Stimulated activated CD8-positive, alpha-beta memory T cell treated with anti-CD3 and anti-CD28 coated beads, Interleukin-15, amount 100 ng/mL, for 48 hours (primary cell): ENCODE measurements around the gene D2HGDH.
"Not testable (repeated sequence)": the region's sequence is repeated elsewhere in the genome, so short reads cannot be mapped to it uniquely, and the experiment has no call there.

Source experiments
- DNase-seq, 2 donors: peaks; one replicate each; pipeline ENCODE4 v3.0.0-alpha.2; 2020; ENCODE audit warnings: low read depth in 2 of 2

D2HGDH gene

DNA sequence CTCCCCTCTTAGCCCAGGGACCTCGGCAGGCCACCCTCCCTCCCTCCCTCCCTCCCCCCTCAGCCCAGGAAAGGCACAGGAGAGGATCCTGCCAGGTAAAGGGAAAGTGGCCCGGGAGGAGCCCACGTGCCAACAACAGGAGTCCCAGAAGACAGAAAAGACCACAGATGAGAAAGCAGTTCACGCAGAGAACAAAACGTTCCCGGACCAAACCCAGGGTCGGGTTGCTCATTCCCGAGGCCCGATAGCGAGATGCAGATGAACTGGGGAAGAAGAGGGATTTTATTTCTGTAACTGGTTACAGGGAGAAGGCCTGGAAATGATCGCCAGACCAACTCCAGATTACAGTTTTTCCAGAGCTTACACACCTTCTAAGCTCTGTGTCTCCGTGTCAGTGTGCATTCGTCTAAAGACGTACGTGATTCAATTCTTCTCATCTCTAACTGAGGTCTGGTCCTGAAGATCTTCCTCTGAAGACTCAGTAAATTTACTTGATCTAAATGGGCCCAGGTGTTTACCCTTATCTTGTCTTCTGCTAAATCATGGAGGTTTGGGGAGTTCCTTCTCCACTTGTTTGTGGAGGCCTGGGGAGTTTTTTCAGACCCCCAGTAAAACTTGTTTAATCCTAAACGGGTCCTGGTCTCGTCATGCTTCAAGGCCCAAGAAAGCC, 73.8 kb downstream of the D2HGDH start:
- no peak for DNase-seq

DNA sequence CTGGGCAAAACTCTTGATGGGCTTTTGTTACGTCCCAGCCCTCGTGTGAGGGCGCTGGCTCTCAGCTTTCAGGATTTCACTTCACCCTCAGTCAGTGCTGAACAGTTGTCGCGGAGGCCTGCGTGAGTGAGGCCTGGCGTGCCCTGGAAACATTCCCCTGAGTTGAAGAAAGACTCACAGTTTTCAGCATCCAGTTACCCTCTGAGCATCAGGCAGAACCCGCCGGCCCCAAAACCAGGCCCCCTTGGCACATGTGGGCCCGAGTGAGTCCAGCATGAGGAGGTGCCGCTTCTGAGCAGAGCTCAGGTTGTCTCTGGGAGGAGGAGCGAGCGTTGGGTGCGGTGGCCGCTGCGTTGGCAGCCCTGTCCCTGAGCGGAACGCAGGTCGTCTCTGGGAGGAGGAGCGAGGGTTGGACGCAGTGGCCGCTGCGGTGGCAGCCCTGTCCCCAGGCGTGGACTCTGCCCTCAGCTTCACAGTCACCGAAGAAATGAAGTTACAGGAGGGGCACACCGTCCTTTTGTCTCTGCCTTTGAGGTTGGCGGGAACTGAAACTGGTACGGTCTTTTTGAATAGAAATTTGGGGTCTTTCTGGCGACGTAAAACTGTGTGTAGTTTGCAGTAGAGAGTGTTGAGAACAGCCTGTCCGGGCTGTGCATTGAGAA, 74.4 kb downstream of the D2HGDH start, which contains the start of gene NEU4:
Gene NEU4 (plus strand): TSS at position 473 of the 662 bp plus-strand sequence. CDS start 5,292 bp downstream, outside the sequence.
- no peak for DNase-seq

DNA sequence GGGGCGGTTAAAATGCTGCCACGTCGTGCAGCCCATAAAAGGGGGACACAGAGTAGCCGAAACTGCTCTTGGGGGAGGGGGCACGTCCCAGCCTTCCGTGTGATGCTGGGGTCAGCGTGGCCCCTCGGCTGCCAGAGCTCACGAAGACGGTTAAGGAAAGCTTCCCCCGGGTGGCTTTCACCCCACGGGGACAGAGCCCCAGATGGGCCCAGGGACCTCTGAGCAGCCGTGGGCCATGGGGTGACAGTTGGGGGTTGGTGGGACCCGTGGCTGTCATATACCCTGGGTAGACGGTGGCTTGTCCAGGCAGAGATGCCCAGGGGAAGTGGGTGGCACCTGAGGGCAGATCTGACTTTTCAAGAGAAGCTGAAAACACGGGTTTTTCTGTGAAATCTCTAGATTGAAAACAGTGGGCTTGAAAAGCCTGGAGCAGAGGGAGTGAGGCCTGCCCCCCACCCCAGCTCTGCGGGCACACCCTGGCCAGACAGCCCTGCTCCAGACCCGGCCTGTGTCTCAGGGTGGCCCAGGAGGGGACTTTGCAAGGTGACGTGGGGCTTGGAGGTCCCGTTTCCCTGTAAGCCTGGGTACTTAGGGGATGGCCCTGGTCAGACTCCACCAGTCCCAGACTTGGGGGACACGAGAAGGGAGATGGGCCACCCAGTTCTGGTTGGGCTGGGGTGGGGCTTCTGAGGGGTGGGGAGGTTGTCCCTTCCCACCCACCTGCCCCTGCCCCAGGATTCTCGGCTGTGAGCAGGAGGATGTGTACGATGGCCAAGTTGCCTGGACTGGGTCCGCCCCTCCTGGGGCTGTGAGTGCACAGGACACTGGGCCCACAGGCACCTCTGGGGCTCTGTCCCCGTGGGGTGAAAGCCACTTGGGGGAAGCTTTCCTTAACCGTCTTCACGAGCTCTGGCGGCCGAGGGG, 75.2 kb downstream of the D2HGDH start:
- no peak for DNase-seq

DNA sequence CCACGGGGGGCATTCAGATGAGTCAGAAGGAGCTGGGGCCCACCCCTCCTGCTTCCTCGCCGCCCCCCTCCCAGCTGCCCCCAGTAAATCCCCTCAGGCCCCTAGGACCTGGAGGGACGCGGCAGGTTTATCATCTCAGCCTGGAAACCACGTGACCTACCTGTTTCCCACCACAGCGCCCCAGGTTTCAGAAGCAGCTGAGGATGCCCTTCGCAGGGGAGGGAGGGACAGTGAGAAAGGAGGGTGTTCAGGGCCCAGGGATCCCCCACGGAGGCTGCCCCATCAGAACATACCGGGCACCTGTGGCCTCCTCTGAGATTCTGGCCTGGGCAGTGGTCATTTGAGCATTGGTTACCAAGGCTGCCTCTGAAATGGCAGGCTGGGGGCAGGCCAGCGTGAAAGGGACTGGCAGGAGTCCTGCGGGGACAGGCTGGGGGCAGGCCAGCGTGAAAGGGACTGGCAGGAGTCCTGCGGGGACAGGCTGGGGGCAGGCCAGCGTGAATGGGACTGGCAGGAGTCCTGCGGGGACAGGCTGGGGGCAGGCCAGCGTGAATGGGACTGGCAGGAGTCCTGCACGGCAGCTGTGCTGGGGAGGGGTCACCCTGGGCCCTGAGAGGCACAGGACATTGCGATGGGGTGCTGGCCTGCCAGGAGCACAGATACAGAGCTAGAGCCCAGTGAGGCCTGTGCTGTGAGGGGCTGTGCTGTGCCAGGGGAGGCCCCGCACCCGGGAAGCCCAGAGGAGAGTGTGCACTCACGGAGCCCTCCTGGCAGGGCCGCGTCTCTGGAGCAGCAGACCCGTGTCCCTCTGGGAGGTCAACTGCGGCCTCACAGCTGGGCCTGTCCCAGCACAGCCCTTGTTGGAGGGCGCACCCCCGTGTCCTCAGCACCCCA, 76.1 kb downstream of the D2HGDH start:
- no peak for DNase-seq

DNA sequence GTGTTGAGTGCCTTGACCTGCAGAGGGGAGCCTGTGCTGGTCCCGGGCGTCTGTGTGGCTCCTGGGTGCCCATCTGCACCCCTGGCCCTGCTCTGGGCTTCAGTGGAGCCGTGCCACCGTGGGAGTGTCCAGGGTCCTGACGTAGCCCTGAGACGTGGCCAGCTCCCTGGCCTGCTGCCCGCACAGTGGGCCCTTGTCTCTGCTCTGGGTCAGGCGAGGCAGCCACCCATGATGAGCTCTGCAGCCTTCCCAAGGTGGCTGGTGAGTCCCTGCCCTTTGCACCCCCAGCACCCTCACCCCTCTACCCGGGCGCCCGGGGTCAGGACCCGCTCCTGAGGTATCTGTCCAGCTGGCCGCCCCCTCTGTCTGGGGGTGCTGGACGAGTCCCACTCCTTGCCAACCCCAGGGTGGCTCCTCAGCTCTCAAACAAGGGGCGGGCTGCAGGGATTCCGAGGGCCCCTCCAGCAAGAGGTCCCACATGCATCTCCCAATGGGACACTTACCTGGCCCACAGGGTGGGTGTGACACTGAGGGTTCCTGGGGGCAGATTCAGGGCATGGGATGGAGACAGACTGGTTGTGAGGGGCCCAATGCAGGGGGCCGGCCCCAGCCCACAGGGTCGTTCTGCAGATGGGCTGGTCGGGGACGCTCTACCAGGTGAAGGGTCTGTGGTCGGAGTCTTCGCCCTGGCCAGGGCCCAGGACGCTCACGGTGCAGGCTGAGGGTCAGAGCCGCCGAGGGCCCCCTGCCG, 76.9 kb downstream of the D2HGDH start:
- DNase-seq = no peak

DNA sequence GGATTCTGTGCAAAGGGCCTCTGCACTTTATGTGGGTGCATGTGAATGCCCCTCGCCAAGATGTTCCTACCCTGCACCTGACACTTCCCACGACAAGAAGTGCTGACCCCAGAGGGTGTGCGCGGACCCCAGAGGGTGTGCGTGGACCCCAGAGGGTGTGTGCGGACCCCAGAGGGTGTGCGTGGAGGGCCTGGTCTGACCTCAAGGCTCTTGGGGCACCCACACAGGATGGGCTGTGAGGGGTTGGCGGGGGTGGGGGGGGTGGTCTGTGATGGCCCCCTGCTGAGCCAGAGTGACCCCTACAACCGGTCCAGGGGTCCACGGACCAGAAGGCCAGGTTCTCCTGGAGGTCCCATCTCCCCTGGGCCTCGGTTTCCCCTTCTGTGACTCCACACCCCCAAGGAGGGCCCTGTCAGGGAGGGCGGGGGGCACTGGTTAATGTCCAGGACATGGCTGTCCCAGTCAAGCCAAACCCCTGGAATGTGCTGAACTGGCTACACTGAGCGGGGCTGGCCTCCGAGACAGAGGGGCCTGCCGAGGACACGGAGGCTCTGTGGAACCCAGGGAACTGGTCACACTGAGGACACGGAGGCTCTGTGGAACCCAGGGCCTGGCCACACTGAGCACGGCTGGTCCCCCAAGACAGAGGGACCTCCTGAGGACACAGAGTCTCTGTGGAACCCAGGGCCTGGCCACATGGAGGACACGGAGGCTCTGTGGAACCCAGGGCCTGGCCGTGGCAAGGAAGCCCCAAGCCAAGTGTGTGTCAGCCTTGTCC, 77.7 kb downstream of the D2HGDH start:
- no peak for DNase-seq

DNA sequence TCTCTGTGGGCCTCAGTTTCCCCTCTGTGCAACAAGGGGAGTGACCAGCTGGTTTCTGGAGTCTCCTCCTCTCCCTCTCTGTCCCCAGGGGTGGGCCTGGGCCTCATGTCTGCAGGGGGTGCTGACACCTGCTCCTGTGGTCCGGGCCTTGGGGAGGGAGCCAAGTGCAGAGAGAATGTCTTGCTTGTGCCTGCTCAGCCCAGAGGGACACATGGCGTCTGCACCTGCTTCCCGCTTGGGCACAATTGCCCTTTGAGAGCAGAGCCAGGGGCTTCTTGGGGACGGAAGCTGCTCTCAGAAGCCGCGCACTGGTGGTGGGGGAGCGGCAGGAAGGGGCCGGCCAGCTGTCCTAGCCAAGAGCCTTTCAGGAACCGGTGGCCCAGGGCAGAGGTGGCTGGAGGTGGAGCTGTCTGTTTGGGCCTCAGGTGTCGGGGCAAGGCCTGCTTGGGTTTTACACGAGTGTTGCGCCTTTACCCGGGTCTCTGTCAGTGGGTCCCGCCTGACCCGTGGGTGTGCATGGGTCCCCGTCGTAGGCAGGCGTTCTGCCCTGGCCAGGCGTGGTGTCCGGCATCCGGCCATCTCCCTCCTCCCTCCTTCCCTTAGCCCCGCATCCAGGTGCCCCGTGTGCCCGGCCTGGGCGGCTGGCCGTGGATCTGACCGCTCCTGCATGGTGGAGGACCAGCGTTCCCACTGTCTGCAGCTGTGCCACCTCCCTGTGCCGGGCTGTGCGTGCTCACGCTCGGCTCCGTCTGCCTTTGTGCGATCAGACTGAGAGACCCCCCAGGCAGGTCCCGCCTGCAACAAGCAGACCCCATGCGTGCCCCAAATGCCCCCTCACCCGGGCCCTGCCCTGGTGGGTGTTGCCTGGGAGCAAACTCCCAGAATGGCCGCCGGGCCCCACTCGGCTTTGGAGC, 78.6 kb downstream of the D2HGDH start:
- no peak for DNase-seq

DNA sequence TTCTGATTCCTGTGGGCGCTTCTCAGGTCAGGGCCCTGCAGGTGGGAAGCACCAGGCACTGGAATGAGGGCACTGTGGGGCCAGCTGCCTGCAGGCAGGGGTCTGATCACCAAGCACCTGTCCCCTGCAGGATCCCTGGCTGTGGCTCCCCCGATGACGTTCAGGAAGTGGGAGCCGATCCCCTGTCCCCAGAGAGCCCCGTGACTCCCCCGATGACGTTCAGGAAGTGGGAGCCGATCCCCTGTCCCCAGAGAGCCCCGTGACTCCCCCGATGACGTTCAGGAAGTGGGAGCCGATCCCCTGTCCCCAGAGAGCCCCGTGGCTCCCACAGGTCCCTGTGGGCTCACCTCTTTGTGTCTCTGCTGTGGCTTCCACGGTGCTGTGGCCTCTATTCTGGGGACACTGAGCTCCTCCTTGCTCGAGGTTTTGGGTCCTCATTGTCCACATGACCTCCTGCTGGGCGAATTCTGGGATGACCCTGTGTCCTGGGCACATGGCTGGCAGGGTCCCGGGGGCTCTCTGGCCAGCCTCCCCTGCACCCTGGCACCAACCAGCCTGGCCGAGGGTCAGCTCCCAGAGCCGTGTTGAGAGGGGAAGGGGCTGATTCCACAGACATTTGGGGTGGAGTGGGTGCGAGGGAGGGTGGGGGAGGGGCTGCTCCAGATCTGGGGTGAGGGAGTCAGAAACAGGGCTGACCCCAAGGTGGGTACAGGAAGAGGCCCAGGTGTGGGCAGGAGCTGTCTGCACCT, 79.4 kb downstream of the D2HGDH start:
- DNase-seq = no peak

DNA sequence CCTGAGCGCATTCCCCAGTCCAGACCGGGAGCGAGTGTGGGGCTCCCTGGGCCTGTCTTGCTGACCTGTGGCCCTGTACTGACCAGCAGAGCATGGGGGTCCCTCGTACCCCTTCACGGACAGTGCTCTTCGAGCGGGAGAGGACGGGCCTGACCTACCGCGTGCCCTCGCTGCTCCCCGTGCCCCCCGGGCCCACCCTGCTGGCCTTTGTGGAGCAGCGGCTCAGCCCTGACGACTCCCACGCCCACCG, 79.9 kb downstream of the D2HGDH start:
- DNase-seq = no peak

DNA sequence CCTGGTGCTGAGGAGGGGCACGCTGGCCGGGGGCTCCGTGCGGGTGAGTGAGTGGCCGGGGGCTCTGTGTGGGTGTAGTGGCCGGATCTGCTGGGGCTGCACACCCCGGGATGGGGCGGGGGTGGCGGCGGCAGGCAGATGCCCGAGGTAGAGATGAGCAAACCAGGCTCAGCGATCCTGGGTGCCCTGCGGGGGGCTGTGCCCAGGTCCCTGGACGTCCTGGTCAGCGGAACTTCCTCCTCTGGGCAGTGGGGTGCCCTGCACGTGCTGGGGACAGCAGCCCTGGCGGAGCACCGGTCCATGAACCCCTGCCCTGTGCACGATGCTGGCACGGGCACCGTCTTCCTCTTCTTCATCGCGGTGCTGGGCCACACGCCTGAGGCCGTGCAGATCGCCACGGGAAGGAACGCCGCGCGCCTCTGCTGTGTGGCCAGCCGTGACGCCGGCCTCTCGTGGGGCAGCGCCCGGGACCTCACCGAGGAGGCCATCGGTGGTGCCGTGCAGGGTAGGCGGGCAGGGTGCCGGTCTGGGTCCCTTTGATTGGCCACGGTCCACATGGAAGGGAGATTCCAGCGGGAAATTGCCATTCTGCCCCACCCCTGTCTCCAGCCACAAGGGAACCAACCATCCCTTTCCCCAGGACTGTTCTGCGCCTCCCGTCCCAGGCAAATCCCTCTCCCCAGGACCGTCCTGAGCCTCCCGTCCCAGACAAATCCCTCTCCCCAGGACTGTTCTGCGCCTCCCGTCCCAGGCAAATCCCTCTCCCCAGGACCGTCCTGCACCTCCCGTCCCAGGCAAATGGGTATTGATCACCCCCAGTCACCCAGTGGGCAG, 80.4 kb downstream of the D2HGDH start:
- no peak for DNase-seq

DNA sequence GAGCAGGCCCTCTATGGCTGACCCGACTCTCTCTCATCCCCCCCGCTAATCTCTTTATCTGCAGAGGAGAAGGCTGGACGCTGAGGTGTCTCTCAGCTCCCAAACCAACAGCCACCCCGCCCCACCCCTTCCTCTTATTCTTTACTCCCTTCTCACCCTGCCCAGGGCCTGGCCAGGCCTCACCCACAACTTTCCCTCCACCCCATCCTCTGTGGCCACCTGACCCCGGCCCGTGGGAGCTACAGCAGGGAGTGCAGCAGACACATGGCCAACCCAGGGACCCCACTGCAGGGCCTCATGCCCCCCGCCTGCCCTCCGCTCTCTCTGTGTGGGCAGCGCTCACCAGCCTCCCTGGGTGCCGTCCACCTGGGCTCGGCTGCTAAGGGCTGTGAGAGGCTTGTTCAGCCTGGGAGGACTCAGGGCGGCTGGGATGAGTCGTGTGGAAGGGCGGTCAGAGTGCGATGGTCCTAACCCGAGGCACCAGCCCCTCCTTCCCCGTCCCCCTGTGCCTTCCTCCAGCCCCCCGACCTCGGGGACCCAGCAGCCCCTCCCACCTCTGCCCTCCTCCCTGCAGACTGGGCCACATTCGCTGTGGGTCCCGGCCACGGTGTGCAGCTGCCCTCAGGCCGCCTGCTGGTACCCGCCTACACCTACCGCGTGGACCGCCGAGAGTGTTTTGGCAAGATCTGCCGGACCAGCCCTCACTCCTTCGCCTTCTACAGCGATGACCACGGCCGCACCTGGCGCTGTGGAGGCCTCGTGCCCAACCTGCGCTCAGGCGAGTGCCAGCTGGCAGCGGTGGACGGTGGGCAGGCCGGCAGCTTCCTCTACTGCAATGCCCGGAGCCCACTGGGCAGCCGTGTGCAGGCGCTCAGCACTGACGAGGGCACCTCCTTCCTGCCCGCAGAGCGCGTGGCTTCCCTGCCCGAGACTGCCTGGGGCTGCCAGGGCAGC, 81.3 kb downstream of the D2HGDH start:
- DNase-seq = no peak

DNA sequence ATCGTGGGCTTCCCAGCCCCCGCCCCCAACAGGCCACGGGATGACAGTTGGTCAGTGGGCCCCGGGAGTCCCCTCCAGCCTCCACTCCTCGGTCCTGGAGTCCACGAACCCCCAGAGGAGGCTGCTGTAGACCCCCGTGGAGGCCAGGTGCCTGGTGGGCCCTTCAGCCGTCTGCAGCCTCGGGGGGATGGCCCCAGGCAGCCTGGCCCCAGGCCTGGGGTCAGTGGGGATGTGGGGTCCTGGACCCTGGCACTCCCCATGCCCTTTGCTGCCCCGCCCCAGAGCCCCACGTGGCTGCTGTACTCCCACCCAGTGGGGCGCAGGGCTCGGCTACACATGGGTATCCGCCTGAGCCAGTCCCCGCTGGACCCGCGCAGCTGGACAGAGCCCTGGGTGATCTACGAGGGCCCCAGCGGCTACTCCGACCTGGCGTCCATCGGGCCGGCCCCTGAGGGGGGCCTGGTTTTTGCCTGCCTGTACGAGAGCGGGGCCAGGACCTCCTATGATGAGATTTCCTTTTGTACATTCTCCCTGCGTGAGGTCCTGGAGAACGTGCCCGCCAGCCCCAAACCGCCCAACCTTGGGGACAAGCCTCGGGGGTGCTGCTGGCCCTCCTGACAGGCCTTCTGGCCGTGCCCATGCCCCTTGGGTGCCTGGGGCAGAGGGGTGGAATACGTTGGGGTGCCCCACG, 82.1 kb downstream of the D2HGDH start:
- DNase-seq = no peak

DNA sequence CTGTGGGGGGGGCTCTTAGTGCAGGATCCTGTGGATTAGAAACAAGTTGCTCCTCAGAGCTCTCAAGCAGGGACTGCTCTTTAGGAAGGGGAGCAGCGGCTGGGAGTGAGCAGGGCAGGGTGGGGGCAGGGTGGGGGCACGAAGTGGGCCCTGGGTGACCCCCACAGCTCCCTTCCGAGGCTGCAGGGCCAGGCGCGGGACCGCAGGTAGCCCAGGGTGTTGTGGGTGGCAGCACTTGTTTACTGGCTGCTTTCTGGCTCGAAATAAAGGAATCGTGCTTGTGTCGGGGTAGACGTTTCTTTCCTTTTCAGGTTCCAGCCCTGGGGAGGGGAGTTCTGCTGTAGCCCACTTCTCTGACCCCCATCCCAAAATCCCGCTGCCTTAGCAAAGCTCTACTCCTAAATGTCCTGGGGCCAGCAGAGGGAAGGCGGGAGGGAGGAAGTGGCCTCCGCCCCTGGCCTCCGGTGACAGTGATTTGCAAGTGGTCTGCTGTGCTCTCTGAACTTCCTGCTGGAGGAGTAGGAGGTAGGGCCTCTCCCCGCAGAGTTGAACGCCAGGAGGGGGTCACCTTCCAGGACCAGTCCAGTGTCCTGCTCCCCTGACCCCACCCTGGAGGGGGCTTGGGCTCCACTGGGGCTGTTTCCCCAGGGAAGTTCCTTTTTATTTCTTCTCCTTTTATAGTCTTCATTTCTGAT, 82.8 kb downstream of the D2HGDH start:
- DNase-seq = no peak

DNA sequence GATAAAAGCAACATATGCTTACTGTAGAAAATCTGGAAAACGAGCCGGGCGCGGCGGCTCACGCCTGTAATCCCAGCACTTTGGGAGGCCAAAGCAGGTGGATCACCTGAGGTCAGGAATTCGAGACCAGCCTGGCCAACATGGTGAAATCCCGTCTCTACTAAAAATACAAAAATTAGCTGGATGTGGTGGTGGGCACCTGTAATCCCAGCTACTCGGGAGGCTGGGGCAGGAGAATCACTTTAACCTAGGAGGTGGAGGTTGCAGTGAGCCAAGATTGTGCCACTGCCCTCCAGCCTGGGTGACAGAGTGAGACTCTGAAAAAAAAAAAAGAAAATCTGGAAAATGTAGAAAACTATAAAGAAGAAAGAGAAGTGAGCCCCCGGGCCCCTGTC, 83.4 kb downstream of the D2HGDH start:
- not testable (repeated sequence) for DNase-seq
